ENCODE measurements around the gene PHACTR1.

Gene PHACTR1

DNA sequence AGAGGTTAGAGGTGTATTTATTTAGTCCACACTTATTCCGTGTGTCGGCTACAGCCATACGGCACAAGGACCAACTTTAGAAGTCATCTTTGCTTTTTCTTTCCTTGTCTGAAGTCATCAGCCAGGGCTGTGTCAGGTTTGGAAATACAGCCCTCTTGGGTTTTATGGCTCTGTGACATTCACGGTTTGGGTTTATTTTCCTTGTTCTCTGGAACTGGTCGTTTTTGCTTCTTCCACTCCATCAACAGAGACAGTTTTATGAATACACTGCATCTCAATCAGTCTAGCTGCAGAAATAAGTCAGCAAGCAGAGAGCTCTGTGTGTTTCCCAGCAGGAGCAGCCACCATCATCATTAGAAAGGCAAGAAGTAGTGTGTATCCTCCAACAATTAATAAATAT lies 479.2 kb downstream of the PHACTR1 start:
- DNase-seq (ENCODE audit: low spot score) = no peak

DNA sequence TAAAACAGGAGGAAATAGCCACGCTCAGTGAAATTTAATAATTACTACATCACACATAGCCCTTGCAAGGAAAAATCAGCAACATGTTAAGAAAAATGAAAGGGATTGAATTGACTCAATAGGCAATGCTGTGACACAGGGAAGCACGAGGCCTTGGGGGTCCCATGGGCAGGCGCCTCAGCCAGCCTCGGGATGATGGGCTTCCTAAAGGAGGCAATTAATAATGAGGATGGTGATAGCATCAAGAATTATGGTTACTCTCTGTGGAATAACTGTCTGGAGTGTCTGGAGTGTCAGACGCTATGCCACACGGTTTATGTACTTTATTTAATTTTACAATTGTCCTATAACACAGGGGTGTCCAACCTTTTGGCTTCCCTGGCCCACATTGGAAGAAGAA lies 481.6 kb downstream of the PHACTR1 start:
- DNase-seq (ENCODE audit: low spot score) = no peak

DNA sequence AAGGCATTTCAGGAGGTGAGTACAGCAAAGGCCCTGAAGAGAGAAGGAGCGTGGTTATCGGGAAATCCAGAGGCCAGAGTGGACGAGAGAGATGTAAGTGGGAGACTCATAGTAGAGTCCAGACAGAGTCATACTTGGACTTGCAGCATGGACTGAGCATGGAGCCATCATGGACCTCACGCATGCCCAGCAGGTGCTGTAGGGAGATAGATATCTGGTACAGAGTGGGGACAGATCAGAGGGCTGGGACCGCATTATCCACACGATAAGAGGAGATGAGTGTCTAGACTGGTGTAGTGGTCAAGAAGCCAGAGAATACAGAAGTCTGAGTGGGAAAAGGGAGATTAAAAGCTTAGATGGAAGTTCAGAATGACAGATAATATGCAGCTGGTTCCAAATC lies 484.8 kb downstream of the PHACTR1 start:
- no peak for DNase-seq (ENCODE audit: low spot score)

DNA sequence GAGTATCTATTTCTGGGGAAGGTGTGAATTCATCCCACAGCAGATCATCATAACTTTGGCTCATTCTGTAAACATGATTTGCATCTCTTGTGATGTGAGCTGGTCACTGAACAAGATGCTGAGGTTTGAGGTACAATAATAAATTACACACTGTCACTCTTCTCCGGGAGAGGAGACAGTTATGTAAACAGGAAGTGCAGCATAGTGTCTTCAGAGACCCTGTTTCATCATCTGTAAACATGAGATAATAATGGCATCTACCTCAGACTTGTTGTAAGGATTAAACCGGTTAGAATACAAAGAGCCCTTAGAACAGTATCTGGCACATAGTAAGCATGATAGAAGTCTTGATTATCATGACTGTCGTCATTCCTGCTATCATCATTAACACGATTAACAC lies 486.6 kb downstream of the PHACTR1 start:
- DNase-seq (ENCODE audit: low spot score) = no peak

DNA sequence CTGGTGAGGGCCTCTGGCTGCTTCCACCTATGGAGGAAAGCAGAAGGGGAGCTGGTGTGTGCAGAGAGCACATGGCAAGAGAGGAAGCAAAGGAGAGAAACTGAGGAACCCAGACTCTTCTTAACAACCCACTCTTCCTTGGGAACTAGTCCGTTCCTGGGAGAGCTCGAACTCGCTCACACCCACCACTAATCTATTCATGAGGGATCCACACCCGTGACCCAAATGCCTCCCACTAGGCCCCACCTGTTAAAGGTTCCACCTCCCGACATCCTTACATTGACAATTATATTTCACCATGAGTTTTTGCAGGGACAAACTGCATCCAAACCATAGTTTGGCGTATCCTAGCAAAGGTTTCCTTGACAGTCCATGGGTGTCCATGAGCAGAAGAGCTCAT lies 488.5 kb downstream of the PHACTR1 start:
- no peak for DNase-seq (ENCODE audit: low spot score)

DNA sequence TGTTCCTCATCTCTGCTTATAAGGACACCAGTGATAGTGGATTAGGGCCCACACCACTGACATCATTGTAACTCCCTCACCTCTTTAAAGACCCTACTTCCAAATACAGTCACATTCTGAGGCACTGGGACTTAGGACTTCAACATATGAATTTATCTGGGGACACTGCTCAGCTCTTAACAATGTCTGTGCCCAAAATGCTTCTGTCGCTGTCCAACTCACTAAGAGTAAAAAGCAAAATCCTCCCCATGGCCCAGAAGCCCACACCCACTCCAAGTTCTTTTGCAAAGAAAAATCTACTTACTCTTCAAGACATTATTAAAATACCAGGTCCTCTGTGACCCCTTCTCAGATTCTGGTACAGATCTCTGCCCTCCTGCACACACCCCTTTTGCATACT lies 495.5 kb downstream of the PHACTR1 start:
- DNase-seq (ENCODE audit: low spot score) = no peak

DNA sequence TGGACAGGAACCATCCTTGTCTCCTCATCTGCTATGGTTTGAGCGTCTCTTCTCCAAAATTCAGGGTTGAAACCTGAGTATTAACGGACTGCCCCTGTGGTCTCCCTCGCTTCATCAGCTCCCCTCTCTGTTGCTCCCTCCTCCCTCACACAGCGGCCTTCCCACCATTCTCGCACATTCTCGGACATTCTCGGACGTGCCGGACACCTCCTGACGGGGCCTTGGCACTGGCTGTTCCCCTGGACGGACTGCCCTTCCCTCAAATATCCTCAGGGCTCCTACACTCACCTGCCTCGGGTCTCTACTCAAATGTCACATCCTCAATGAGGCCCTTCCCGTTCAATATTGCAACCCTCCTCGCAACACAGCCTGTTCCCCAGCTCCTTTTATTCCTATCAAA lies 496.0 kb downstream of the PHACTR1 start:
- no peak for DNase-seq (ENCODE audit: low spot score)

DNA sequence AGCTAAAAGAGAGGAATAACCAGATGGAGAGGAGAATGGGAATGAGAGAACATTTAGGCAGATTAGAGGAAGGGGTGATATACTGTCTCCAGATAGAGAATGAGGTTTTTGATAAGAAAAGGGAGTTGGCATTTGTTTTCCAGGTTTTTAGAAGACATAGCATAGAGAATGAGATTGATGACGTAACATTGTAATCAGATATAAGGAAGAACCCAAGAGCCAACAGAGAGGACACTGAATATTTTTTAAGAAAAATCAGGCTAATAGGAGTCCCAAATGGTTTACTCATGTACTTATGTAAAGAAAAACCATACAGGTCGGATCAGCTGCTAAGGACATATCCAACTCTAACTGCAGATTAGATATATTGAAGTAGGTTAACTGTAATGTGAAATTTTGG lies 498.8 kb downstream of the PHACTR1 start:
- DNase-seq (ENCODE audit: low spot score) = no peak

DNA sequence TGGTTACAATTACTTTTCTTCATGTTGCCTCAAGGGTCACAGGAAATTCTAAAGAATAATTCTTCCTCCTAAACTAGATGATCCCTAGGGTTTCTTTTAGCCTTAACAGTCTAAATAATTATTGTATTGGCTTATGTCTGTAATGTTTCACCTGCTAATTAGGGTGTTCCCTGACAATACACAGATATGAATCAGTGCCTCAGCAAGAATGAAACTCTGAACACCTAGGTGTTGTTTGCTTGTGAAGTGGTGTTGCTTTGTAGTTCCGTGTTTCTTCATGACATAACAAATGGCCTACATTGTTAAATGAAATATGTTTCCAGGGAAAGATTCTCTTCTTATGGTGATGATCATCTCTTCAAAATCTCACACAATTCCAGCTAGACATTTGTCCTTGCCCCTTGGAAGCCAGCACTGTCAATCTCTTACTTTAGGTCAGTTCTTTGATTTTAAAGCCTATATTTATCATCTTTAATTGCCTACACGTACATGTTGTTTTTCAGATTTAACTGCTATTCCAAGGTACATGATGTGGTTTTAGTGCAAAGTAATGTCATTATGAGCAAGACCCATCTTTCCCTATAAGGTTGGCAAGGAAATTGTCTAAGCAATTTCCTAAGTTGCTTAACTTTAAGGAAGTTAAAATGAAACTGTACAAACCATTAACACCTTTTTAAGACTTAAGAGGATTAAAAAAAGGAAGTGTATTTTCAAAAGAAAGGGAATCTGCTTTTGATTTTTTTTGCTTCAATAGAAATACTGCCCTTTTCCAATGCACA lies 499.9 kb downstream of the PHACTR1 start:
- no peak for DNase-seq (ENCODE audit: low spot score)

DNA sequence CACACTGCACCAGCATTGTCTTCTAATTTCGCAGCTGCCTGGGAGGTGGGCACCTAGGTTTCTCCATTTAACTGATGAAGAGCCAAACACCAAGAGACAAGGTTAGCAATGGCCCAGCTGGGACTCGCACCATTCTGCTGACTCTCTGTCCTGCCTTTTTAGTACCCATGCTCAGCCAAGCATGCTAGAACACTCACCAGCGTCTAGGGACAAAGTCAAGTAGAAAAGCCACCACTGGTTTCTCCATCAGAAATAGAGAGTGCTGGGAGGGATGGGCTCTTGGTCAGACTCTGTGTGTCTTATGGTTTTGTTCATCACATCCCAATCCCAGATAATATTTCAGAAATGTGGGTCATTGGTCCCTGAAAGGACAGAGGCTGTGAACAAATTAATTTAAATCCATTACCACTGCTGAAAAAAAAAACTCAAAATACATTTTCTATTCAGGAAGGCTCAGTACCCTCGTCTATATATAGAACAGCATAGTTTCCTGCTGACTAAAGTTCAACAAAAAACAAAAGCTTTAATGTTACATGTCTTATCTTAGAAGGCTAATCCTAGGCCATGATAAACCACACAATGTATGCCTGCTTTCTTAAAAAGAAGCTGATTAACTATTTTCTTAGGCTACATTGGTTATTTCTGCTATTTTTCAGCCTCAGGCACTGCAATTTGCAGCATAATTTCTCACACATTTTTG lies 500.8 kb downstream of the PHACTR1 start:
- DNase-seq (ENCODE audit: low spot score) = no peak

DNA sequence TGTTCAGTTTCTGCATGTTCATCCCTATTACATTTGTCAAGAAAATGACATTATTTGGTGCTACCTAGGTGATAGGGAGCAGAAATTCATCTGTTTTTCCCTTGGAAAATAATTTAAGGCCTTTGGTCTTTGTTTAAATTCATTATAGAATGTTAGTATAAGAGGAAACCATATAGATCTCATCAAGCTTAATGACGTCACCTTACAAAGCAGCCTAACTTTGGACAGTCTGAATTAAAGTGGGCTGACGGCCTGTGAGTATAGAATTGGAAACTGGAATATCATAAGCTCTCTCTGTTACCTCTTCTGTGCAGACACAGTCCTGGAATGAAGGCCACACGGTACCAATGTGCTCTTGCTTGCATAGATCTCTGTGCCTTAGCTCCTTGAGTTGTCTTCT lies 503.7 kb downstream of the PHACTR1 start:
- DNase-seq (ENCODE audit: low spot score) = no peak

DNA sequence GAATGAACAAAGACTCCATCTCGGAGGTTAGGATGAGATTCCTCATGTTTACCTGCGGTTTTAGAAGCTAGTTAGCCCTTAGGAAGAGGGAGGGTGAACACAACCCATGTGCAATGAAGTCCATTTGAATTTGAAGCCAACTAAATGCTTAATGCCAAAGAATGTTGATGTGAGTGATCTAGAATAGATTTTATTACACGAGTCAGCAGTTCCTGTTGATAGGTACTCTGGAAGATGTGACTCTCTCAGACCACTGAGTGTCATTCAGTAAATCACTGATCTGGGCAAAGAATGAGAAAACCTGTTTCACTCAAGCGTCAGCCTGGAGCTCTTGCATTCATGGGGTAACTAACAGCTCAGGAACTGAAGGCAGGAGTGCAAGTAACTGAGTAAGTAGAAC lies 505.5 kb downstream of the PHACTR1 start:
- DNase-seq (ENCODE audit: low spot score) = no peak

DNA sequence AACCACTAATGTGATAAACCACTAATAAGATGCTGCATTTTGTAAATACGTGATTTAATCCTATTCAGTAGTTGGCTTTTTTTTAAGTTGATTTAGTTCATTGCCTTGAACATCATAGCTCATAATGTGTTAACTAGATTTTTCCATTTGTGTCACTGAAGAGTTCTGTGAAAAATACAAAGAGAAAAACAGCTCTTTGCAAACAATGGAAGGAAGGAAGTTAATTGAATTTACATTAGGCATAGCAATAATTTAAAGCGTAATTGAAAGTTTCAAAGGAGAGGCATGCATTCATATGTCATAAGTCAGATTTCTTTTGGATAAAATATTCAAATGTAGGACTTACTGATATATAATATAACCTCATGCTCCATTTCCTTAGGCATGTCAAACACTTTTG lies 509.5 kb downstream of the PHACTR1 start:
- no peak for DNase-seq (ENCODE audit: low spot score)

DNA sequence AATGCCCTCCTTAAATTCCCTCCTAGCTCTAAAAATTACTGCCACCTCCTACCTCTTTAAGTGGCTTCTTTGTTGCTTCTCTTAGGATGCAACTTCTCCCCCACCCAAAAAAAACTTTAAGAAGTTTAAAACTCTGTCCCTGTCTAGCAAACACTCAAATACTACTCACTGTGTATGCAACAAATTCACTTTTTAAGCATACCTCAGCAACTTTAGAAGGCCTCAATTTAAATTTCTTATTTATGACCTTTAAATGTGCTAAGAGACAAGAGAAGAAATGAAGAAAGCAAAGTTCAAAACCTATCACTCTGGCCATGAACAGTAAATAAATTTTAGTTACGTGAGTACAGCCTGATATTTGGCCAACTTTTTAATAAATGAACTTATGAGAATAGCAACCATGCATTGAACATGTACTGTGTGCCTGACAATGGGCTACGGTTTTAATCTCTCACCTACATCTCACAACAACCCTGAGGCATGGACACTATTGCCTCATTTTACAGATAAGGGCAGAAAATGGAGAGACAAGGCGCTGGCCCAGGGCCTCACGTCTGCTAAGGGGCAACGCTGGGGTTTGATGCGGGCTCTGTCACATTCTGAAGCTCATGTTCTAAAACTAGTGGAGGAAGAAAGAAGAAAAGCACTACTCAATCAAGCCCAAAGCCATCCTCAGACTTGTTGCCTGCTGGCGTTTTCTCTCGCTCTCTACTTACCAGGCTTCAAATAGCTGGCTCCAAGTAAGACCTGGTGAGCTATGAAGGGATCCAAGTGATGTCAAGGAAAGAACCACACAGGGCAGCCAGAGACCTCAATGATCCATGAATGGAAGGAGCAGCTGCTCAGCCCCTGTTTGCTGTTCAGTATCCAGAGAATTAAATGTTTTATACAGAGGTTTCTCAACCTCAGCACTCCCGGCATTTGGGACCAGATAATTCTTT lies 512.0 kb downstream of the PHACTR1 start:
- no peak for DNase-seq (ENCODE audit: low spot score)

DNA sequence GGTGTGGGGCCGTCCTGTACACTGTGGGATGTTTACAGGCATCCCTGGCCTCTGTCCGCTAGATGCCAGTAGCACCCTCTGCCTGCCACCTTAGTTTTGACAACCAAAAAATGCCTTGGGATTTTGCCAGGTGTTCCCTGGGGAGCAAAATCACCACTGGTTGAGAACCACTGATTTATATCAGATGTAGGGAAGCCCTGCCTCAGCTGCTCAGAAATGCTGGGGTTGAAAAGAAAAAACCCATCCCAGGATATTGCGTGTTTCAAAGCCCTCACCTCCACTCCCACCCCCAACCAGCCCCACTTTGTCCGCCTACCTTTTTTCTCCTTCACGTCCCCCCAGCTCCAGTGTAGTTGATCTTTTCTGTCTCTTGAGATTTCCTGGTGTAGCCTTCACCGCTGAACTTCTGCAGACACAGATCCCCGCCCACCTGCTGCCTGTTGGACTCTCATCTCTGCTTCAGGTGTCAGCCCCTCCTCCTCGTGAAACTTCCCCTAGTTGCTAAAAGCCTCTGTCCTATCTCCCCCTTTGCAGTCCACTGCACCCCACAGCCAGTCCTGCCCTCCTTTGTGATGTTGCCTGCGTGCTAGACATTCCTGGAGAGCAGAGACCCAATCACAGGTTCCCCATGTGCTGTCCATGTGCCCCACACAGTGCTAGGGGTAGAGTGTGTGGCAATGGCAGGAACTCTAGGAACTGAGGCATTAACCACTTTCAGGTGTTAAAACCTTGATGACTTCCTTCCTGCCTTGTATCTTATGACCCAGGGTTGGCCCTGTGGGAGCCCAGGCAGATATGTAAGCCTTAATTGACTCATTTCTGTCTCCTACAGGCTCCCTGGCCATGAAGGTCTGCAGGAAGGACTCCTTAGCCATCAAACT lies 512.9 kb downstream of the PHACTR1 start:
- no peak for DNase-seq (ENCODE audit: low spot score)

DNA sequence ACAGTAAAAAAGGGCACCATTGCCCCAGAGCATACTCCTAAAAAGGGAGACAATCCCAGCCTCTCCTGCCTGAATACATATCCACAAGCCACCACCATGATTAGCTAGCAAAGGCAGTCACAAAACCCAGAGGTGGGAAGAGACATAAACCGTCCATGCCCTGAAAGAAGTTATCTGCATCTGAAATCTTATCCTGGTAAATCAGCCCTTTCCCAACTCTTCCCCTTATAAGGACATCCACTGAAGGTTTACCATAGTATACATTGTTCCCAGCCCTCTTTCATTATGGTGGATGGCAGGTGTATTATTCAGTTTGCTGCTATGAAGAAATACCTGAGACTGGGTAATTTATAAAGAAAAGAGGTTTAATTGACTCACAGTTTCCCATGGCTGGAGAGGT lies 516.5 kb downstream of the PHACTR1 start:
- no peak for DNase-seq (ENCODE audit: low spot score)

DNA sequence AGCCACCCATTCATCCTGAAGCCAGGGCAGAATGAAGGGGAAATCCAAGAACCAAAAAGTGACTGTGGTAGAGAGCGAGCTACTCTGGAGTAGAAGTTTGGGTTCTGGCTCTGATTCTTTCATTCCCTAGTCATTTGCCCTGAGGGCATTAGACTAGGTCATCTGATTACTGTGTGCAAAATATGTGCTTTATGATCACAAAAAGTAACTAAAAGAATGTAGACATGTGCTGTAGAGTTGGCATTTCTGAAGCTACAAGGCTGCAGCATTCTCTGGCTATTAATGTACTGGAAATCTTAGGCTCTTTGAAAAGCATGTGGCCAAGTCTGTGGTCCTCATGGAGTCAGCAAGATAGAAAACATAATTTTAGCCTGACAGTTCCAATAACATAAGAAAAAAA lies 517.6 kb downstream of the PHACTR1 start:
- no peak for DNase-seq (ENCODE audit: low spot score)

DNA sequence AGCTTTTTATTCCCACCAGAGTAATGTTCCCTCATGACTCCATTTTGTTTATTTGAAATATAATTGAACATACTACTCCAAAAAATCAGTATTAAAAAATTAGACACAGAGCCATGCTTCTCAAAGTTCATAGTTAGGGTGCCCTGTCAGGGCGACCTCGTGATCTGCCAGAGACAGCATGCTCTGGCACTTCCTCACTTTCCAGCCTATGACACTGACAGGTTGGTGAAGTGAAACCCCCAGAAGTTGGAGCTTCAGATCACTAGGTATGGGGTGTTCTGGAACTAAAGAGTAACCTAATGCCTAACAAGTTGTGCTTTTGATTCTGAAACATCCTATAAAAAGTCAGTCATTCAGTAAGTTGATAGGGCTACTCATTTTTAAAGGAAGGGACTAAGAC lies 518.8 kb downstream of the PHACTR1 start:
- DNase-seq (ENCODE audit: low spot score) = no peak

DNA sequence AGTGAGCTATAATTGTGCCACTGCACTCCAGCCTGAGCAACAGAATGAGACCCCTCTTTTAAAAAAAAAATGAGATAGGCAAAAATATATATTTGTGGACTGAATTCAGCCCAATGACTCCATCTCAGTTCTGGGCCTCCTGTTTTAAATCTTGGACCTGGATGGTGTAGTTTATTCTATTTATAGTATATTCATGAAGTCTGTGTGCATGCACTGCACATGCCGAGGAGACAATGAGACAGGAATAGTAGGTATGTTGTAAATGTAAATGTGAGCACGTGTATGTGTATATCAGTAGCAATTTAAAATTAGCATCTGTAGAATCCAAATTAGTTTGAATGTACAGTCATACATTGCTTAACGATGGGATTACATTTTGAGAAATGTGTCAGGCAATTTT lies 520.8 kb downstream of the PHACTR1 start:
- no peak for DNase-seq (ENCODE audit: low spot score)

DNA sequence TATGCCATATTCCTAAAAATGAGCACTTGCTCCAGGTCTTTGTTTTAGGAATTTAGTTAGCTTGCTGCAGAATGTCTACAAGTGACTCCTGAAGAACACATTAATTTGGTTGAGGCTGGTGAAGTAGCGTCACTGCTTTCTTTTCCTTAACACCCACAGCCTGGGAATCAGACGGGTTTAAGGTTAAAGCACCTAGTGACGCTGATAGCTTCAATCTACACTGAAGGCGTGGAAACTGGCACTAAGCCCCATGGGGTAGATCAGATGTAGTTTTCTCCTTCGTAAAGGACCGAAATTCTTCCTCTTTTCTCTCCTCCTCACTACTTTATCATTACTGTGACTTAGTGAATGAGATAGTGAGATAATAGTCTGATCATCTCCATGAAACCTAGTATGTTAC lies 521.5 kb downstream of the PHACTR1 start:
- DNase-seq (ENCODE audit: low spot score) = no peak

DNA sequence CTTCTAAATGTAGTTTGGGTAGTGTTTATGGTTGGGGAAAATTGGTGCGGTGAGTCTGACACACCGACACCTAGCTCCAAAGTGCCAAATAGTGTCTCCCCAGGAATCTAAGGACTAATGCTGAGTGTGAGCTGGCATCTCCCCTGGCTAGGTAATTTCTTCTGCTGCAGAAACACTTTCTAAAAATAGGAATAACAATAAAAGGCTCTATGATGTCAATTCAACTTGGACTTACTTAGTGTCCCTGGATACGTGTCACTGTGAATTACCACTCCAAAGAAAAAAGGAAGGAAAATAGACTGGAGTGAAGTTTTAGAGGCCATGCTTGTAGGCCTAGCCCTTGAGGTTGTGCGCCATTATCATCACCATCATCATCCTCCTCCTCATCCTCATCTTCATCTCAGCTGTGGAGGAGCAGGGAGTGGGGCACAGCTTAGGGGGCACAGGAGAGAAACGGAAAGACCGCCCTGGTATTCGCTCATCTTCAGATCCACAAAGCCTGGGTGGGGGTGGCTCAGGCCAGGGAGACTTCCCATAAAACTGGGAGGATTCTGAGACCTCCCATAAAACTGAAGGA lies 522.2 kb downstream of the PHACTR1 start:
- no peak for DNase-seq (ENCODE audit: low spot score)
